ENCODE data around the gene FHOD3.

Gene FHOD3

DNA sequence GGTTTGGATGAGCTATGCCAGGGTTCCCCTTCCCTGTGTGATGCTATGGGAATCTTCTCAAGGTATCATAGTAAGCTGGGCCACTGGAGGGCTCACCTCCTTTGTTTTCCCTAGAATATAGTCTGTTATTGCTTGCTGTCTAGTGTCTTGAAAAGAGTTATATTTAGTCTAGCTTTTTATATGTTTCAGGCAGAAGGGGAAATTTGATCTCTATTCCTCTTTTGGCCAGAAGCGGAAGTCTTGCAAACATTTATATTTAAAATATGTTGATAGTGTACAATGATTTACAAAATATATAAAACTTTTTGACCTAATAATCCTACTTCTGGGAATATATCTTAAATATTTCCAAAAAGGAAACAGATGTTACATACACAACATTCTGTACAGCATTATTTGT is 260.7 kb downstream of the FHOD3 start:
- TF ChIP-seq, protein P1, sequence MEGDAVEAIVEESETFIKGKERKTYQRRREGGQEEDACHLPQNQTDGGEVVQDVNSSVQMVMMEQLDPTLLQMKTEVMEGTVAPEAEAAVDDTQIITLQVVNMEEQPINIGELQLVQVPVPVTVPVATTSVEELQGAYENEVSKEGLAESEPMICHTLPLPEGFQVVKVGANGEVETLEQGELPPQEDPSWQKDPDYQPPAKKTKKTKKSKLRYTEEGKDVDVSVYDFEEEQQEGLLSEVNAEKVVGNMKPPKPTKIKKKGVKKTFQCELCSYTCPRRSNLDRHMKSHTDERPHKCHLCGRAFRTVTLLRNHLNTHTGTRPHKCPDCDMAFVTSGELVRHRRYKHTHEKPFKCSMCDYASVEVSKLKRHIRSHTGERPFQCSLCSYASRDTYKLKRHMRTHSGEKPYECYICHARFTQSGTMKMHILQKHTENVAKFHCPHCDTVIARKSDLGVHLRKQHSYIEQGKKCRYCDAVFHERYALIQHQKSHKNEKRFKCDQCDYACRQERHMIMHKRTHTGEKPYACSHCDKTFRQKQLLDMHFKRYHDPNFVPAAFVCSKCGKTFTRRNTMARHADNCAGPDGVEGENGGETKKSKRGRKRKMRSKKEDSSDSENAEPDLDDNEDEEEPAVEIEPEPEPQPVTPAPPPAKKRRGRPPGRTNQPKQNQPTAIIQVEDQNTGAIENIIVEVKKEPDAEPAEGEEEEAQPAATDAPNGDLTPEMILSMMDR (conservative IDR thresholded peaks at IDR 0.05; ENCODE audit: low read length): no peak
- DNase-seq (ENCODE audit: low read depth): no peak
- no peak overlapping the region for H3K4me3 ChIP-seq (ENCODE audit: low read length)

DNA sequence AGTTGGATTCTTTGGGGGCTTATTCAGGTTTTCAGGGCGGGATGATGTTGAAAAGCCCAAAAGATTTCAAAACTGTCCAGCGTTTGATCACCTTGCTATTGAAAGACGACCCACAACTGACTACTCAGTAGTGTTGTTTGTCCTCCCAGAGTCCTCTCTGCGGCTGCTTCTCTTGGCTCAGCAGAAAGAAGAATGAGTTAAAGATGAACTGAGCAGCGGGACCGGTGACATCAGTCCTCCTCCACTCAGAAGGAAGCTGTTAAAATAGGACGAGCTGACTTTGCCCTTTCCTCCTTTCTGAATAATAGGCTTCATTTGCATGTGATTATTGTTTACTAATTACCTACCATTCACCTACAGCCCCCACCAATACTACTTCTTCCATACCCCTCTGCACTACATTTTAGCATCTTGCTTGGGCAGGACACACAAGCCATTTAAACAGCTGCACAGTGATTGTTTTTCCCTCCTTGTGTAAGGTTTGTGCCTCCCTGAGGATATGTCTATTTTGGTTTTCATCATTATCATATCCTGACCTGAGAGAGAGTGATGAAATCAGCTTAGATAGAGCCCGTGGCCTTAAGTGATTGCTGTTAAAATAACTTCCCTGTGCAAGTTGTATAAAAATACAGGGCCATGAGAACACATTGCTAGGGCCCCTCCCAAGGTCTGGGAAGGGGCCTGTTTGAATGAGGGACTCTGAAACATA is 261.8 kb downstream of the FHOD3 start:
- H3K4me3 ChIP-seq (ENCODE audit: low read length): no peak overlapping the region
- TF ChIP-seq, protein P1 (conservative IDR thresholded peaks at IDR 0.05; ENCODE audit: low read length): no peak
- DNase-seq (ENCODE audit: low read depth): no peak

DNA sequence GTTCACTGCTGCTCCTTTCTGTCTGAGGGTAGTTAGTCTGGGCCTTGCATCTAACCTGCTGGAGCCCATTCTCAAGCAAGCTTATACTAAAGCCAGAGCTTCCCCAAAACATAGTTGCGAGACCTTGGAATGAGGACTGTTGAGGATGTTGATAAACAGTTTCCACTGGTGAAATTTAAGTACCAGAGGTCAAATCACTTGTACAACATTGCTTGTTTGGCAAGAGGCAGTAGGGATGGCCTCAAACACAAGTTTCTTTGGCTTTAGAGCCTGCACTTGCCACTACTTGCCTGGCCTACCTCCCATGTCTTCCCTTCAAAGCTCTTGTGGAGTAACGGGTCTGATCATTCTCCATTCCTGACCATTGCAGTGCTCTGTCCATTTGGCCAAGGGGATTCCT is 262.7 kb downstream of the FHOD3 start:
- DNase-seq (ENCODE audit: low read depth): no peak
- H3K4me3 ChIP-seq (ENCODE audit: low read length): no peak overlapping the region
- TF ChIP-seq, protein P1 (conservative IDR thresholded peaks at IDR 0.05; ENCODE audit: low read length): no peak

DNA sequence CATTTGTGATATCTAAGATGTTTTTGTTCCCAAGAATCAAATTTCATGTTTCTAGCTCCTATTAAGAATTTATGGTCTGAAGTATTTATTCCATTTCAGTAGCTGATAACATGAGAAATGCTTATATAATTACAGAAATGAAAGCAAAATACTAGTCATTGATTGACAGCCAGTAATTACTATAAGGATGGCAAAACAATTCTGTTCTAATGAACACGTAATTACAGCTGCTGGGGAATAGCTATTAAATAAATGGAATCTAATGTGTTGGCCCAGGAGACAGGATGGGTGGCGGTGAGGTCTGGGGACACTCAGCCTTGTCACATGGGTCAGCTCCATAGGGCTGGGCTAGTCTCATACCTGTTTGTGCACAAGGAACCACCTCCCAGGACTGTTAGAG is 263.5 kb downstream of the FHOD3 start:
- TF ChIP-seq, protein P1 (conservative IDR thresholded peaks at IDR 0.05; ENCODE audit: low read length): no peak
- no peak overlapping the region for H3K4me3 ChIP-seq (ENCODE audit: low read length)
- no peak for DNase-seq (ENCODE audit: low read depth)

DNA sequence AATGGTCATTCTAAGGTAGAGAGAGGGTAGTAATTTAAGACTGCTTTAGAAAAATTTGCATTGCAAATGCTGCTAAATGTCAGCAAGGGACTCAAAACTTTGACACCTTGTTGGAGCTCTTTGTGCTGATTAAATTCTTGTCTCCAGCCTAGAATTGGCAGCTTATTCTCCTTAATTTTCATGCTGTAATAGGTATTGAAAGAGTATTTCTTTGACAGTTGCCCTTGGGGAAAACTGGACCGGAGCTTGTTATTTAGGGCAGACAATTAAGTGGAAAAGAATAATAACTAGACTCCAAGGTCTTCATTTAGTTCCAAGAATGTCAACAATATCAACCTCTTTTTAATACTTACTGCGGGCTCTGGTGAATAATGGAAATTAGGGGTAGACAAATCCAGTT is 267.3 kb downstream of the FHOD3 start:
- H3K4me3 ChIP-seq (ENCODE audit: low read length): no peak overlapping the region
- no peak for DNase-seq (ENCODE audit: low read depth)
- TF ChIP-seq, protein P1 (conservative IDR thresholded peaks at IDR 0.05; ENCODE audit: low read length): no peak

DNA sequence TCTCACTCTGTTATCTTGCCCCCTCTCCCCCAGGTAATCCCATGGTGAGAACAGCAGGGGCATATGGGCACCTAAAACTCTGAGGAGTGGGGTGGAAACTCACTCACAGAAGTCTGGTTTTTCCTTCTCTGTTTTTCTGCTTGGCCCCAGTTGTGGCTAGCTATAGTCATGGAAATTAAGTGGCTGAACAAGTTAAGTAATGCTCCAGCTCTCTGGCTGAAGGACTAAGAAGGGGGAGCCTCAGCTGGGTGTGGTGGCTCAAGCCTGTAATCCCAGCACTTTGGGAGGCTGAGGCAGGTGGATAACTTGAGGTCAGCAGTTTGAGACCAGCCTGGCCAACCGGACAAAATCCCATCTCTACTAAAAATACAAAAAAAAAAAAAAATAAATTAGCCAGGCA is 270.3 kb downstream of the FHOD3 start:
- TF ChIP-seq, protein P1 (conservative IDR thresholded peaks at IDR 0.05; ENCODE audit: low read length): no peak
- no peak overlapping the region for H3K4me3 ChIP-seq (ENCODE audit: low read length)
- DNase-seq (ENCODE audit: low read depth): no peak

DNA sequence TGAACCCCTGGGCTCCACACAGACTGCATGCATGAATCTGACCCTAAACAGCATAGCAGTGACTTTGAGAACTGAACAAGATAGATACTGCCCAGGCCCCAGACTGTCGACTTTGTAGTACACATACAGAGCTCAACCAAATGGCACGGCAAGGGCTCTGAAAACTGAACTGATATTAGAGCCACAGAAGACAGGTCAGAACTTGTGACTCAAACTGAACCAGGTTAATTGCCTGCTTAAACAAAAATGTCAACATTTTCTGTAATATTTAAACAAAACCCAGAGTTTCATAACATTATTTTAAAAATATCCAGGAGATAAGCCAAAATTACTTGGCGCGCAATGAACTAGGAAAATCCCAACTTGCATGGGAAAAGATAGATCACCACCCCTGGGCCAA is 271.0 kb downstream of the FHOD3 start:
- TF ChIP-seq, protein P1 (conservative IDR thresholded peaks at IDR 0.05; ENCODE audit: low read length): no peak
- H3K4me3 ChIP-seq (ENCODE audit: low read length): no peak overlapping the region
- DNase-seq (ENCODE audit: low read depth): no peak
